Suppressor macrophage (primary cell): Measurements from ENCODE around the gene DCTN2.
A peak's percentile ranks its signal among the peaks of the same experiment; 100 is the strongest.

Experiments used
- DNase-seq, 4 experiments: peaks; one replicate each; pipeline ENCODE4 v3.0.0-alpha.2; 2020 to 2022

Gene DCTN2

DNA sequence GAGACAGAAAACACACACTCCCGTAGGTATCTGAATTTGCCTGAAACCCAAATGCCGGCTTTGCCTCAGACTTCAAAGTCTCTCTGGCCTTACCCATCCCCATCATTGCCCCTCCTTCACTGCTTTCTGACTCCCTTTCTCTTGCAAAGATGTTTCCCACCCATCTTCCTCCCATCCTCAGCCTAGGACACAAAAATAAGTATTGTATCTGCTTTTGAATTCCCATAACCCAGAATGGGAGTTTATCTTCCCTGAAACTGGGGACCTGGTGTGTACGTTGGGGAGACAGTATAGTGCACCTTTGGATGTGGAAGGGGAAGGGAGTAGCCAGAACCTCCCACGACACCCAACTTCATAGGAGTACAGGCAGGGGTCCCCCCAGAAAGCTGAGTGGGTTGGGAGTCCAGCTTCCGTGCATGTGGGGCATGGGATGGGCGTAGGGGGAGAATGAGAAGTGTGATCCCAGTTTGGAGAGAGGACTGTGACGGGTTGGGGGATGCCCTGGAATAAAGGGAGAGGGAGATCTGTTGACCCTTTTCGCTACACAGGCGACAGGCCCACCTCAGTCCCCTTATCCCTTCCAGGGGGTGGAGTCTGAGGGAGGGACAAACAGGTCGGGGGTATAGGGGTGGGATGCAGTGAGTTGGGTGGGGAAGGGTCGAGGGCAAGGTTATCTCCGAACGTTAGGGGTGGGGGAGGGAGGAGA, 2.4 kb upstream of the DCTN2 start:
- no peak for DNase-seq

DNA sequence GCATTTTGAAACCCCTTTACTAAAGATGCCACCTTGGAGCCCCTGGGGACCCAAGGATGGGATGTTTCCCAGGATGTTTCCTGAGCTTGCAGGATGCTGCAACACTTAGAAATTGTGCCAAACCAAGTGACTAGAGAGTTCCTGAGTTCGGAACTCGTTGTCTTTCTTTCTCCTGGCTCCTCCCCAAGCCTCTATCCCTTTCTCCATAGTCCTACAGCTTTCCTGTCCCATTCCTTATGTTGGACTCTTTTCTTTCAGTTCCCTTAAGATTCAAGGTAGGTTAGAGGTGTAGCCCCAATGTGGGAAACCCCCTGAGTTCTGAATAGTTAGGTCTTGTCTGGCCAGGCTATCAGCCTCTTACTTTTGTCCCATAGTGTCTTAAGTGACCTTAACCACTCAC, 1.5 kb upstream of the DCTN2 start:
- DNase-seq, result no peak

DNA sequence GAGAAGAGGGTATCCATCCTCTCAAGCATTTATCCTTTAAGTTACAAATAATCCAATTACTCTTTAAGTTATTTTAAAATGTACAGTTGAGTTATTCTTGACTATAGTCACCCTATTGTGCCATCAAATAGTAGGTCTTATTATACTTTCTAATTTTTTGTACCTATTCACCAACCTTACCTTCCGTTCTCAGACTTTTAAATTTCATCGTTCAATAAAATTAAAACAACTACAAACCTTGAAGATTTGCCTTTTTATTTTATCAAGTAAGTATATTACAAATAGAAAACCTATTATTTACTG, 972 bp upstream of the DCTN2 start:
- DNase-seq, result no peak

DNA sequence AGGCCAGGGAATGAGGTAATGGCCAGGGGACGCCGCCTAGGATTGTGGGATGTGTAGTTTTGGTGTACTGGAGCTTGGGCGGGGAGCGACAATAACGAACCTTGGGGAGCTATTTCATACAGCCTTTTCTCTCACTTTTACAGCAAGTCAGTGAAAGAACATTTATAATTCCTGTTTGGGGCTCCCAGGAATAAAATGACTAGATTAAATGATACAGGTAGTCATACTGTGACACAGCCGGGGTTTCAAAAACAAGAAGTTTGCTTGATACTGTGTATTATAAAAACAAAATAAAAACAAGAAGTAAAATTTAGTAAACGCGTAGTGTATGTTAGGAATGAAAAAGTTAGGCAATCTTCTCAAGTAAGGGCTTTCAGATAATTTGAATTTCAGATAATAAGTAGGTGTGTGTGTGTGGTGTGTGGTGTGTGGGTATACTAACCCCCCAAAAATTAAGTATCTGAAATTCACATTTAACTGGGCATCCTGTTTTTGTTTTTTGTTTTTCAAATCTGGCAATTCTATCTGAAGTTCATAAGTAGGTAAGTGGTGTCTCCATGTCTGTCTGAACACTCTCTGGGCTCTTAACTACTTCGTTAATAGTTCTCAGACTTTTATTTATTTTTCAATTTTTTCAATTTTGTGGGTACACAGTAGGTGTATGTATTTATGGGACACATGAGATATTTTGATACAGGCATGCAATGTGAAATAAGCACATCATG, 458 bp upstream of the DCTN2 start:
- DNase-seq, result no peak

DNA sequence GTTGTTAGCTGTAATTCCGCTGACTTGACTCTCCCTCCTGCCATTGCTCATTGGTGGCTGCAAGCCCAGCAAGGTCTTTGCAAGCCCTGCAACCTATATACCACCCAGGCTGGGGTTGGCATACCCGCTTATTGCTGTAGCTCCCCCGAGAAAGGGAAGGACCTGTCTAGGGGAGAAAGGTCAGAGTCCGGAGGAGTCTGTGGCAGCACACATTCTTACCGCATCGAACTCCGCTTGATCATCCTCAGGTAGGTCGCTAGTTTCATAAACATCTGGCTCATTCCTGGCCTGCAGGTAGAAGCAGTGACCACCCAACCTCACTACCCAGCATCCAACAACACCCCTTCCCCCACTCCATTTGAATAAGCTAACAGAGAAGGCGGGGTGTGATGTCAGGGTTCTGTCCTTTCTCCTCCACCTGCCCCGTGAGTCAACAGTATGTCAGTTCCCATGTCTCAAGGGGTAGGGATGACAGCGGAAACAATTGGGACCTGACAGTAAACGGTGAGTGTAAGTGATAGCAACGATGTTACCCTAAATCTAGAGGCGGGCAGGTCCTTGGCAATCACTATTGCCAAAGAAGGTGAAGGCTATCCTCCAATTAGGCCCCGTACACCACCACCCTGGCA, 1.1 kb downstream of the DCTN2 start:
- DNase-seq, result no peak

DNA sequence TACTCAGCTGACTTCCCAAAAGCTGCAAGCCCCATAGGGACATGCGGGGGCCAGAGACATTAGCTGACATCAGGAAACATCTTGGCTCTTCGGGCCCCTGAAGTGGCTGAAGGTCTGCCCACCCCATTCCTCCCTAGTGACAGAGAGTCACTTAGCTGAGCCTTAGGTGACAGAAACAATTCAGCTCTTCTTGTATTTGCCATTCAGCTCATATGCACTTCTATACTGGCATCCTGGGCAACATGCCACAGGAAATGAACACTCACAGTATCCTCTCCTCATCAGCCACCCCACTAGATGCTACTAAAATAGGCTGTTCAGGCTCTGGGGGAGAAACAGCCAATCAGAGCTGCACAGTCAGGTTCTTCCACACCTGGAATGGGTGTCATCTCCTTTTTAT, 3.4 kb downstream of the DCTN2 start:
- DNase-seq, result peak in 2 of 4 experiments; percentile 20 to 38

DNA sequence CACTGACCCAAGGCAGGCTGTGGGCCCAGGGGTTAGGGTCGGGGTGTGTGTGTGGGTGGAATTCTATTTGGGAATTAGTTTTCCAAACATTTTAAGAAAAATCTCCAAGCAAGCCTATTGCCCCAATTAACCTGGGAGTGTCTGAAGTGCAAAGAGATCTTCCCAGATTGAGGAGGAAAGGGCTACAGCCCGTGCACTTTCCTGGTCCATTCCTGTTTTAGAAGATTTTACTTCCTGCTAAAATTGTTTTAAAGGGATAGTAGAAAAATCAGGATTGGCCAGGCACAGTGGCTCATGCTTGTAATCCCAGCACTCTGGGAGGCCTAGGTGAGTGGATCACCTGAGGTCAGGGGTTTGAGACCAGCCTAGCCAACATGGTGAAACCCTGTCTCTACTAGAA, 5.3 kb downstream of the DCTN2 start:
- no peak for DNase-seq

DNA sequence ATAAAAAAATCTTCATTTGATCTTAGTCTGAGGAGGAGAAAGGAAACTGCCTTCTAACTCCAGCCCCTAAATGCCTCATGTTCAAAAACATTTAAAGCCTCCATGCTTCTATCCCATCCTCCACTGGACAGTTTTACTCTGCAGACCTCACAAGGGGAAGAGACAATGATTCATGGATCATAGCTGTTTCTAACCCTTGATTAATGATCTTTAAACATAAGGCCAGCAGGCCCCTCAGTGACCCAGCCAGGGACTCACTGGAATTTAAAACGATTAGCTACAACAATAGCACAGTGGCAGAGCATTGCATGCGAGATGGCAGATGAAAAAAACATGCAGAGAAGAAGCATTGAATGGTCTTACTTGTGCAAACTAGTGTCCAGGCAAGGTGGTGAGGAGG, 6.0 kb downstream of the DCTN2 start:
- no peak for DNase-seq

DNA sequence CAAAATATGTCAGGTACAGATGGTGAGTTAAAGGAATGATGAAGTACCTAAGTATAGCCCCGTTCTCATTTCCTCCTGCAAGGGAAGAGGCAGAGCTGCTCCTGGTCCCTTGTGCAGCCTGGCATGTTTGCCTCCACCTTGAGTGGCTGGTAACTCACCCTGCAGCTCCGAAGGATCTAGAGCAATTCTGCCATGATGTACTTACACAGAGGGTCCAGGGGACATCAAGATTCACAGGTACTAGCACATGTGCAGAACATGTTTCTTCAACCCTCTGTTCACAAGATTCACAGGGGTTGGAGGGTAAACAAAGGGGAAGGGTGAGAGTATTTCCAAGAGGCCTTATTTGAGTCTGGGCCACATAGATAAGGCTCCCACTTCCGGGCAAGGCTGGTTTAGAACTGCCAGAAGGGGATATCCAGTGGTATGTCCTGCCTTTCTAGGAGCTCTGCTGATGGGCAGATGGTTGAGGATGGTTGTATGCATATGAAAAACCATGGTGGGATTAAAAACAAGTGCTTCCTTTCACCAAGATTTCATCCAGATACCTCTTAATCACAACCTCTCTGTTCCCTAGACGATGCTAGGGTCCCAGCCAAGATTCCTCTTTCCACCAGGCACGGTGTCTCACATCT, 7.7 kb downstream of the DCTN2 start:
- DNase-seq, result no peak

DNA sequence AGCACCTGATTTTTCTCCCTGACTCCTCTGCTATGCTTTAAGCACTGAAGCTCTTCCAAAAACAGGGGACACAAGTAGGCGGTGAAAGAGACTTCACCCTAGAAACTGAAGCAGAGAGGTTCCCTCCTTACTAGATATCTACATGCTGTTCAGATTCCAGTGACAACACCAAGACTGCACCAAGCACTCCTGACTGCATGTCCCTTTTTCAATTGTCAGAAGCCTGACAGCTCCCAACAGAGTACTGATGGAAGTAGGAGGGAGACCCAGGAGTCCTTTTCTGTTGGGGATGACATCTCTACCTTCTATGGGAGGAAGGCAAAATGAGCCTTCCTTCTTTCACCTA, 10.4 kb downstream of the DCTN2 start:
- DNase-seq, result no peak

DNA sequence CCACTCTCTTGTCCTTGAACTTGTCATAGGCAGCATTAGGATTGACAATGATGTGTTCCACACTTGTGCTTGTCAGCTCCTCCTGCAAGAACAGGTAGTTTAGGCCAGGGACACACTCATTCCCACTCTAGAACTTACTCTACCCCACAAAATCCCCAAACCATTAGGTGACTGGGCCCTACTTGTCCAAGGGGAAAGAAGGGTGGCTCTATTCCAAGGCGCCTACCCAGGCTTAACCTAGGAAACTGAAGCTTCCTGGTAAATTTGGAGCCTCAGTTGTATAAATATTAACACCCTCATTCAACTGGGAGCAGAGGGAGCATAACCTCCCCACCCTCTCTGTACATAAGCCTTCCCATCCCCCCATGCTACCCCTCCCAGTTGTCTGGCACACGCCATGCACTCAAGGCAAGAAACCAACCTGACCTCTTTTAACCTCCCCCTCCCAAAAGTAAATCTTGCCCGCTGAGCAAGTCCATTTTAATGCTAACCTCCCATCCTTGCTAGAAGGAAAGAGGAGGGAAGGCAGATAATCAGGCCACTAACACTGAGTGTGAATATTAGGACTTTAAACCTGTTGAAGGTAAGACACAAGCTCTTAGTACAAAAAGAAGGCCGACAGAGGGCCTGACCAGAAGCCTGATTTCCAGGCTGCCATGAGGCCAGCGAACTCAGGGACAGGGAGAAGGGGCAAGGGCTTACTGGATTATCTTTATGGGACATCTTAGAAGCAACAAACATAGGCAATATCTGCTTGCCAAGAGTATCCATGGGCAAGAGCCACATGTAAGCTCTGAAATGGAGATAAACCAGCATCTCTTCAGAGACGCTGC, 11.0 kb downstream of the DCTN2 start:
- DNase-seq, result no peak

DNA sequence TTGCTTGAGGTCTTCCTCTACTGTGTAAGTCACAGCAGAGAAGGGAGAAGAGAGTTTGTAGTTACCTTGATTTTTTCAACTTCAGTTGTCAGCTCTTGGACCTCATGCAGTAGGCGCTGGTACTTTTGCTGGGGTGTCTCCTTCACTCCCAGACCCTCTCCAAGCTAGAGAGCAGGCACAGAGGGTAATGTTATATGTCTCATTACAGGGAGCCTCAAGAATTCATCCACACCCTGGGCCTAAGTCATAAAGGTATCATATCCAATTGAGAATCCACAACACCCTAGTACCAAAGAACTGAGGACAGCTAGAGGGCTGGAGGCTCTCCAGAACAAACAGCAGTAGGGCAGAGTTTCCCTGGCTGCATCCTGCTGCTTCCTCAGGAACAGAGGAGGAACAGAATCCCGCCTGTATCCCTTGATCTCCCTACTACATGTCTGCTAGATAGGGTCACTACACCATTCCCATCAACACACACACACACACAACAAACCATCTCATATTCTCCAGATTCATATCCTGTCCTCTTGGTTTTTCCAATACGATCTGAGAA, 11.9 kb downstream of the DCTN2 start:
- no peak for DNase-seq

DNA sequence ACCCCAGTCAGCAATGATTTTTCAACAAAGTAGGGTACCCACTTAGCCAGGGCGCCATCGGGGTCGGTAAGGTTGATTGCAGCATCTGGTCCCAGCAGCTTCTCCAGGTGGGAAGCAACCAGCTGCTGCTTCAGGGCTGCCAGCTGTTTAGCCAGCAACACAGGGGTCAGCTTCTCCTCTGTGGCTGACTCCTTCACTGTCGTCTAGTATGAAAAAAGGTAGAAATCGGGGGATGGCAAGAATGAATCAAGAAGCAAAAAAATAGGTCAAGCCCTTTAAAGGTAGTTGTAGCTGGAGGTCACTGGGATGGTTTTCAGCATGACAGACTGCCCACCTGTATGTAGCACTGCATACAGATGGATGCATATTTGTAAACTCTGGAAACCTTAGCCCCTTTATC, 12.7 kb downstream of the DCTN2 start:
- no peak for DNase-seq

DNA sequence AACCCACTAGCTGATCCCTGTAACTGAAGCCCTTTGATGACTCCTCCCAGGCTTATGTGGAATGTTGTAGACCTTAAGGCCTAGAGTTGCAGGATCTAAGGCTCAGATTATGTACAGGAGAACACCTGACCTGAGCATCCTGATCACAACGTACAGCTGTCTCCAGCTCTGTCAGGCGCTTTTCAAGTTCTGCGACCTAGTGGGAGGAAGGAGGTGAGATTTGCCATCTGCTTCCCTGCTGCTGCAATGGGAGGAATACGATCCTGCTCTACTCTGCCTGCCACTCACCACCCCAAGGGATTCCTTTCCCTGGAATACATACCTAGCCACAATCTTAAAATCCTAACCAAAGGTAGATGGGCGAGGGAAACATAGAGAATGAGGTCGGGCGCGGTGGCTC, 13.9 kb downstream of the DCTN2 start:
- no peak for DNase-seq

DNA sequence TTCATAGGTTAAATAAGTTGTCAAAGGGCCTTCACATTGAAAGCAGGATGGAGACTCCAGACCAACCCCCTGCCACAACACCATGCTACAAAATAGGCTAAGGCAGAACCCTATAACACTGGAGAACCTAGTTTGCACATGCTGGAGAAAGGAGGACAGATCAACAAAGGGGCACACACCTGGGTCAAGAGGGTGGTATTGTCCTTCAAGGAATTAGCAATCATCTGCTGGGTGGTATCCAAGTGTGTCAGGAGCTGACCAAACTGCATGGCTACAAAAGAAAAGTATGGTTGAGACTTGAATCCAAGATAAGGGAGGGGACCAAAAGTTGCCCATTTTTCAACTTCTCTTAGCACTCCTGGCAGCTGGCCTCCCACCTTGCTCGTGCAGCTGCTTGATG, 15.2 kb downstream of the DCTN2 start:
- no peak for DNase-seq

DNA sequence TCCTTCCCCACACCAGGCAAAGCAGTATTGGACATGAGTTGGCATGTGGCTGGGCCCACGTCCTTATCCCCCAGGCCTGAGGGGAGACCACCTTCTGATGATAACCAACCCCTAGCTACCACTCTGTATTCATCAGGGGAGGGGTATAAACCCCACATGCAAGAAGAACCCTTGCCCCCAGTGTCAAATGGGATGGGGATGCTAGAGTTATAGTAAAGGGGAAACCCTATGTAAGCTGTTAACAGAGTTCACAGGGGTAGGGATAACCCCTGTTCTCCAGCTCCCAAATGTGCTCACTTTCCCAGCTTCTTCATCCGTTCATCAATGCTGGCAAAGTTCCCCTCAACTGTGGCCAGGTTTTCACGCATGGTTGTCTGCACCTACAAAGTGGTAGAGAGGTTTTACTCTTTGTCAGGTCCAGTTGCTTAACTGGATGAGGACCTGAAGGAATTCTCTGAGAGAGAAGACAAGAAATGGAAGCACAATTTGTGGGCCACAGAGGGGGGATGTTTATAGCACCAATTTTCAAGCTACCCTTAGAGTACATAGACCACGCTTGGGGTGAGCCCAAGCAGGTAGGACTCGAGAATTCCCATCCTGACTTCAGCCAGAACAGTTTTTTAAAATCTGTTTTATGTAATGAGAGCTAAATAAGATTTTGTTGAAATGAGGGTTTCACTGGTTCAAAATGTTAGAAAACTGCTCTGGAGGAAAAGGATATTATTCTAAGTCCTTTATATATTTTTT, 16.4 kb downstream of the DCTN2 start:
- DNase-seq, result no peak

DNA sequence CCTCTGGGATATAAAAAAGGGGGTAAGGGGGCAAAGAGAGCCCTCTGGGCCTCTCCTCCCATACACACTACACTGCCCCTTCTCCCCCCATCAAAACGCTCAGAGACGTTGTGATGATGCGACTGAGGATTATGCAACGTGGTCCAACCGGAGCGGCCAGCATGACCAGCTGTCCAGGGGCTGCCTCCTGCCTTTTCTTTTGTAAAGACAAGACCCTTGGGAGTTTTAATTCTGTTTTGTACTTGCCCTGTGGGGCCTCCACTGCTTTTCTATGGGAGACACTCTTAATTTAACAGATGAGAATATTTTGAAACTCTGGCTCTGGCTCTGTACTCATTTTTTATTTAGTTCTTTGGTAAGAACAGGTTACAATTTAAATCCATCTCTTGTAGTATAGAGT, 17.2 kb downstream of the DCTN2 start:
- DNase-seq, result no peak

DNA sequence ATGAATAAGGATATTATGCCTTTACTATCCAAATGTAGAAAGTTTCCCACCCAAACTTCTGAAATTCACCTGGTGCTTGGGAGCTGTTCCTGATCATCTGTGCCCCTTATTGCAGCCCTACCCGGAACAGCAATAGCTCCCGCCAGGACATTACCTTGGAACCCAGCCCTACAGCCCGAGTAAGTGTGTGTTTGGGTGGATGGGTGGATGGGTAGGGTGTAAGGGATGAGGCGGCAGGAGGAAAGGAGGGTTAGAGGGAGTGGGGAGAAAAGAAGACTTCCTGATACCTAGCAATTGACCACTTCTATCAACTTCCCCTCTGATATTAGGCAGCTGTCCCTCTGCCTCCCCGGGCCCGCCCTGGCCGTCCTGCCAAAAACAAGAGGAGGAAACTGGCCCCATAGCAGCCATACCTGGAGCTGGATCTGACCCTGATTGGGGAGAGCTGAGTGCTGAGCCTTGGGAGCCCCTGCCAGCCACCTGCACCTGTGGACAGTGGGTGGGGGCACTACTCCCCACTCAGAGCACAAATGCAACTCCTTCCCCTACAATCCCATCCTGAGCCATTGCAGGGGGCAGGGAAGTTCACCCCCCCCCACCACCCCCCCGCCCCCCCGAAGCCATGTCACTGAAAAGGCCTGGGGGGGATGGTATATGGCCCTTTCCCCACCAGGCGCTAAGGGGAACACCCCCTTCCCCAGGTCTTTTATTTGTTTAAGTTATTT, 18.0 kb downstream of the DCTN2 start:
- DNase-seq, result no peak

DNA sequence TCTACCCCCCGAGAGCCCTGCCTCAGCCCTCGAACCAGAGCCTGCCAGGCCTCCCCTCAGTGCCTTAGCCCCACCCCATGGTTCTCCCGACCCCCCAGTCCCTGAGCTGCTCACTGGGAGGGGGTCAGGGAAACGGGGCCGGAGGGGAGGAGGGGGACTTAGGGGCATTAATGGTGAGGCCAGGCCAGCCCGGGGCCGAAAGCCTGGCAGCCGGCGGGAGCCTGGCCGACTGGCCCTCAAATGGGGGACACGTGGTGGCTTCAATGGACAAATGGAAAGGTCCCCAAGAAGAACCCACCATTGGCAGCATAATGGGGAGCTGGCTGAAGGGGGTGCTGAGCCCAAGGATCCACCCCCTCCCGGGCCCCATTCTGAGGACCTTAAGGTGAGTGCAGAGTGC, 18.8 kb downstream of the DCTN2 start:
- DNase-seq, result no peak

DNA sequence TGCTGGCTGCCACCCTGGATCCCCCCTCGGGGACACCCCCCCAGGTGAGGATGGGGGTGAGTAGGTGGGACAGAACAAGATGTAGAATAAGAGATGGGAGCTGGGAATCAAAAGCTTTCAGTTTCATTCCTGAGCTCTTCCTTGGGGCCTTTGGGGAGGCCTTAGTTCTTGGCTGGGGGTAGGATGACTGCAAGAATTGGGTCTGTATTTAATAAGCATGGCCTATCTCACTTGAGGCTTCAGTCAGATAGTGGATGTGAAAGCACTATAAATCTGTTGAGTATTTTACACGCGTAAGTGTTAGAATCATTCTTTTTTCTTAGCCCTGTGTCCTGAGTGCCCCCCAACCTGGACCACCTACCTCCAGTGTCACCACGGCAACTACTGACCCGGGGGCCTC, 19.8 kb downstream of the DCTN2 start:
- DNase-seq, result no peak

DNA sequence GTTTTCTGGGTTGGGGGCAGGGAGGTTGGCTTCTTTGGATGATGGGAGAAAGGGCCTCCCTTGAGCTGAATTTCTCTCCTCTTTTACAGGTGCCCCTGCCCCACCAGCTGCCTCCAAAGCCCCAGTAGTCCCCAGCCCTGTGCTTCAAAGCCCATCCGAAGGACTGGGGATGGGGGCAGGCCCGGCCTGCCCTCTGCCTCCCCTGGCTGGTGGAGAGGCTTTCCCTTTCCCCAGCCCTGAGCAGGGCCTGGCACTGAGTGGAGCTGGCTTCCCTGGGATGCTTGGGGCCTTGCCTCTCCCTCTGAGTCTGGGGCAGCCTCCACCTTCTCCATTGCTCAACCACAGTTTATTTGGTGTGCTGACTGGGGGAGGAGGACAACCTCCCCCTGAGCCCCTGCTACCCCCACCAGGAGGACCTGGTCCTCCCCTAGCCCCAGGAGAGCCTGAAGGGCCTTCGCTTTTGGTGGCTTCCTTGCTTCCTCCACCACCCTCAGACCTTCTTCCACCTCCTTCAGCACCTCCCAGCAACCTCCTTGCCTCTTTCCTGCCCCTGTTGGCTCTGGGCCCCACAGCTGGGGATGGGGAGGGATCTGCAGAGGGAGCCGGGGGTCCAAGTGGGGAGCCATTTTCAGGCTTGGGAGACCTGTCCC, 20.4 kb downstream of the DCTN2 start:
- DNase-seq, result no peak
